Left lung (tissue), 10 donors: ENCODE data around the gene TROAP. TPM values are rescaled to one million over a fixed set of nuclear protein-coding genes. Genes with fewer than 3 reads are reported as not detected.
A peak's percentile ranks its signal among the peaks of the same experiment; 100 is the strongest.
"Not testable (repeated sequence)": the region's sequence is repeated elsewhere in the genome, so short reads cannot be mapped to it uniquely, and the experiment has no call there.

Experiments
- ATAC-seq: fragments of 200-7000 bp; cut with Tn5 transposase; one replicate; pipeline ENCODE4 v1.9.1; 2020; ENCODE audit warnings: moderate library complexity
- DNase-seq, 4 donors: peaks; one replicate each; pipeline ENCODE4 v3.0.0-alpha.2; 2013 to 2020
- H3K27ac ChIP-seq, 2 donors: fragments of 200-600 bp; sonication (generic) in 1 of 2; one replicate each; pipeline versions ENCODE4 v1.5.0 to v1.8.0; 2020 to 2021
- H3K27me3 ChIP-seq, 2 donors: fragments of 200-600 bp; sonication (generic) in 1 of 2; one replicate each; pipeline versions ENCODE4 v1.5.0 to v1.8.0; 2020 to 2021
- H3K36me3 ChIP-seq, 2 donors: fragments of 200-600 bp; sonication (generic) in 1 of 2; one replicate each; pipeline versions ENCODE4 v1.5.0 to v1.8.0; 2020 to 2021
- H3K4me1 ChIP-seq, 2 donors: fragments of 200-600 bp; one replicate each; pipeline ENCODE4 v1.8.0; 2021
- H3K4me3 ChIP-seq, 2 donors: fragments of 200-600 bp; sonication (generic) in 1 of 2; one replicate each; pipeline versions ENCODE4 v1.5.0 to v1.8.0; 2020 to 2021; ENCODE audit warnings: mild to moderate bottlenecking in 1 of 2
- H3K9me3 ChIP-seq, 2 donors: fragments of 200-600 bp; sonication (generic) in 1 of 2; one replicate each; pipeline versions ENCODE4 v1.5.0 to v1.8.0; 2020 to 2021
- intact Hi-C, 2 donors: fragments of 100-400 bp; cut with DNase I; formaldehyde crosslinking; loops; one replicate each; pipeline versions ENCODE4 v1.11.2 to v1.14.2; 2022
- polyA plus RNA-seq, 6 donors: library from polyadenylated mRNA; unstranded; fragments of 120-200 nt; gene quantifications; one replicate each; pipeline ENCODE4 v1.2.1, GENCODE V29; 2013; ENCODE audit not compliant: insufficient read length in 6 of 6
- total RNA-seq, 2 donors: library from RNA; stranded (reverse); fragmentation: NEBNext Ultra II Directional; extraction: Animal tissue kit (Norgen Biotek cat#: 25700); gene quantifications; one replicate each; pipeline ENCODE4 v1.2.1, GENCODE V29; 2021
- TF ChIP-seq, protein P1 (sequence below), 2 donors: fragments of 200-600 bp; sonication (generic) in 1 of 2; IDR thresholded peaks; one replicate each; pipeline versions ENCODE4 v1.5.0 to v1.8.0; 2021; ENCODE audit warnings: antibody characterized with exemption in 2 of 2
- donor health status: DM: no; HTN: yes; CAD: no.
- donor health status: DM: no; HTN: no; CAD: no.

Gene TROAP
- total and polyA plus RNA-seq, 8 donors = 2.4 to 43.2 (median 28.3) TPM

DNA sequence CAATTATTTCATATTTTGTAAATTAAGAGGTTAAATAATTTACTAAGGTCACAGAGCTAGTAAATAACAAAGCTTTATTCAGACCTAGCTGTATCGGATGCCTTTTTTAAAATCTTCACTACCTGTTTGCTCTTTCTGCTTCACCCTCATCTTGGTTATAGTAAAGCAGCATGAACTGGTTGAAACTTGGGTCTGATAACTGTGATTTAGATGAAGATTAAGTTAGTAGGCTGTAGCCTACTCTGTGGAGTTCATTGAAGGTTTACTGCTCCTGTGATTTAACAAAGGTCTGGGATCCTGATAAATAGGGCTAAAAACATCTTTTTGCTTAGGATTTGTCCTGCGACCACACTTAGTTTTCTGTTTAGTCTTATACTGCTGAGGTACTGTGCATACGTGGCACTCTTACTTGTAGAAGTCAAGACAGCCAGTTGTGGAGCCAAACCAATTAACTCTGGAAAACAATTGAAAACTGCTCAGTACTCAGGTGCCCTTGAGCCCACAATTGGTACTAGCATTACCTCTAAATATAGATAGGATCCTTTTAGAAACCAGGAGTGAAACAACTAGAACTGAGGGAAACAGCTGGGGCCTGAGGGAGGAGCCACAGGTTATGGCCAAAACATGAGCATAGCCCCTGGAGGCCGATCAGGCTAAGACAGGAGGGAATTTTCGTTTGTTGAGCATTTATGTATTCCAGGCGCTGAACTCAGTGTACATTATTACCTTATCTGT, 46.5 kb downstream of the TROAP start:
- TF ChIP-seq, protein P1, sequence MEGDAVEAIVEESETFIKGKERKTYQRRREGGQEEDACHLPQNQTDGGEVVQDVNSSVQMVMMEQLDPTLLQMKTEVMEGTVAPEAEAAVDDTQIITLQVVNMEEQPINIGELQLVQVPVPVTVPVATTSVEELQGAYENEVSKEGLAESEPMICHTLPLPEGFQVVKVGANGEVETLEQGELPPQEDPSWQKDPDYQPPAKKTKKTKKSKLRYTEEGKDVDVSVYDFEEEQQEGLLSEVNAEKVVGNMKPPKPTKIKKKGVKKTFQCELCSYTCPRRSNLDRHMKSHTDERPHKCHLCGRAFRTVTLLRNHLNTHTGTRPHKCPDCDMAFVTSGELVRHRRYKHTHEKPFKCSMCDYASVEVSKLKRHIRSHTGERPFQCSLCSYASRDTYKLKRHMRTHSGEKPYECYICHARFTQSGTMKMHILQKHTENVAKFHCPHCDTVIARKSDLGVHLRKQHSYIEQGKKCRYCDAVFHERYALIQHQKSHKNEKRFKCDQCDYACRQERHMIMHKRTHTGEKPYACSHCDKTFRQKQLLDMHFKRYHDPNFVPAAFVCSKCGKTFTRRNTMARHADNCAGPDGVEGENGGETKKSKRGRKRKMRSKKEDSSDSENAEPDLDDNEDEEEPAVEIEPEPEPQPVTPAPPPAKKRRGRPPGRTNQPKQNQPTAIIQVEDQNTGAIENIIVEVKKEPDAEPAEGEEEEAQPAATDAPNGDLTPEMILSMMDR (IDR thresholded peaks at IDR 0.05) = peak in 1 of 2 donors; percentile 30
- intact Hi-C loops = no loop called here
- Histone ChIP-seq H3K4me3 (no peak overlapping the region), H3K4me1 (peaks cover 7 to 25% of the 10 kb centered on the region in 2 donors), H3K9me3 (no peaks in the 10 kb centered on the region), H3K27ac (peak overlapping the region in 1 of 2 donors; percentile 44), H3K36me3 (no peaks in the 10 kb centered on the region), H3K27me3 (no peaks in the 10 kb centered on the region)
- ATAC-seq (no peak), DNase-seq (peak in 2 of 4 donors; percentile 15 to 52)

DNA sequence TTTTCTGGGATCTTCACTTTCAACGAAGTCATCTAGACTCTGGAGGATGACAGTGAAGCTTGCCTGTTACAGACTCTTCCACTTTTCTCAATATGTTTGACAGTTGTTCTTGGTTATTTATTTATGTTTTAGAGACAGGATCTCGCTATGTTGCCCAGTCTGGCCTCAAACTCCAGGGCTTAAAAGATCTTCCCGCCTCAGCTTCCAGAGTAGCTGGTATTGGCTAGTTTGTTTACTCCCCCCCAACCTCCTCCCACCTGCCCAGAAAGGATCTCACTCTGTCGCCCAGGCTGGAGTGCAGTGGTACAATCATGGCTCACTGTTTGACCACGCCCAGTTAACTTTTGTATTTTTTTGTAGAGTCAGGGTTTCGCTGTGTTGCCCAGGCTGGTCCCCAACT, 47.5 kb downstream of the TROAP start:
- ATAC-seq (no peak), DNase-seq (no peak)
- Histone ChIP-seq H3K4me1 (peaks cover 7 to 19% of the 10 kb centered on the region in 2 donors), H3K36me3 (no peaks in the 10 kb centered on the region), H3K27ac (no peak overlapping the region), H3K4me3 (no peak overlapping the region), H3K9me3 (no peaks in the 10 kb centered on the region), H3K27me3 (no peaks in the 10 kb centered on the region)
- TF ChIP-seq, protein P1 (IDR thresholded peaks at IDR 0.05) = no peak
- intact Hi-C loops = no loop called here

DNA sequence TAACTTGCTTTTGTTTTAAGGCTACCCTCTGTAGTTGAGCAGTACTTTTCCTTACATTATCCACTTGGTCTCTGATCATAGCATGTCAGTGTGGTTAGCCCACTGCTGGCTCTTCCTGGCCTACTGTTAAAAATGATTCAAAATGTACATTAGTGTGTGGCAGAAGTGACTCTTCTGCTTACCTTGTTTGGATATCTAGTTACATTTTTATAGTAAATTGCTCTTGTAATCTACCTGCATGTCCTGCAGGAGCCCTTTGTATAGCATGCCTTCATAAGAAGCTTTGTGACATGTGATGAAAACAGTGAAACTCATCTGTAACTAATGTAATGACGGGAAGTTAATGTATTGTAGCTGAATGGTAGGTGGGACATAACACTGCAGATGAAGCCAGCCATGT, 52.4 kb downstream of the TROAP start:
- no peak for DNase-seq
- Histone ChIP-seq H3K27me3 (no peaks in the 10 kb centered on the region), H3K4me1 (no peaks in the 10 kb centered on the region), H3K36me3 (no peaks in the 10 kb centered on the region), H3K9me3 (no peaks in the 10 kb centered on the region), H3K27ac (no peak overlapping the region), H3K4me3 (no peak overlapping the region)
- no peak for ATAC-seq
- intact Hi-C loops = no loop called here
- TF ChIP-seq, protein P1 (IDR thresholded peaks at IDR 0.05) = no peak

DNA sequence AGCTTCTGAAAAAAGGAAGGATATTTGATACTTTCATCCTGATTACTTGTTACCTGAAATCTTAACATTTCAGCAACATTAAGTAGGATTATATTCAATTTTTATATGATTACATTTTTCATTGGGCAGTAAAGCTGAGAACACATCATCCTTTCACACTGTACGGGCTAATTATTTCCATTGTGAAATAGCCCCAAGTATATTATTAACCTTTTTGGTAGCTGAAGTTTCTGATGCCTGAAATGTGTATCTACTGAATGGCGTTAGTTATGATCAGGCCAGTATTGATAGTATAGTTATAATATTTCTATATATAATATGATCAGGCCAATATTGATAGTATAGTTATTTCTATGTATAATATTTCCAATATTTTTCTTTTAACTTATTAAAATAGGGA, 54.3 kb downstream of the TROAP start:
- Histone ChIP-seq H3K9me3 (no peaks in the 10 kb centered on the region), H3K4me1 (peaks cover 0 to 6% of the 10 kb centered on the region in 2 donors), H3K36me3 (no peaks in the 10 kb centered on the region), H3K27me3 (no peaks in the 10 kb centered on the region), H3K27ac (no peak overlapping the region), H3K4me3 (no peak overlapping the region)
- TF ChIP-seq, protein P1 (IDR thresholded peaks at IDR 0.05) = no peak
- ATAC-seq (no peak), DNase-seq (no peak)
- intact Hi-C loops = no loop called here

DNA sequence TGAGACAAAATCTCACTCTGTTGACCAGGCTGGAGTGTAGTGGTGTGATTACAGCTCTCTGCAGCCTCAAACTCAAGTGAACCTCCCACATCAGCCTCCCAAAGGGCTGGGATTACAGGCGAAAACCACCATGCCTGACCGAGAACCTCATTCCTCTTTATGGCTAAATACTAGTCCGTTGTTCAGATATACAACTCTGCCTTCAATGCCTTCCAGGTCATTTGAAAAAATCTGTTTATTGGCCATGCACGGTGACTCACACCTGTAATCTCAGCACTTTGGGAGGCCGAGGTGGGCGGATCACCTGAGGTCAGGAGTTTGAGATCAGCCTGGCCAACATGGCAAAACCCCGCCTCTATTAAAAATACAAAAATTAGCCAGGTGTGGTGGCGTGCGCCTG, 57.1 kb downstream of the TROAP start:
- DNase-seq, intact Hi-C loops, H3K4me3 ChIP-seq, ATAC-seq, H3K27me3 ChIP-seq, H3K36me3 ChIP-seq, H3K27ac ChIP-seq, H3K9me3 ChIP-seq, H3K4me1 ChIP-seq: not testable (repeated sequence)

Other genes starting within 250 kb of the TROAP start
- 1 to 10 TPM; 2.0 to 2.9 TPM for gene DHH, start 228.5 kb upstream of the TROAP start, total RNA-seq
- gene DHH, start 228.5 kb upstream of the TROAP start, polyA plus RNA-seq = under 1 TPM; 0.29 to 0.84 (median 0.68) TPM
- gene LMBR1L, start 212.4 kb upstream of the TROAP start, total RNA-seq = 10 to 100 TPM; 39.9 to 42.8 TPM
- 100 to 1,000 TPM in 1 of 6 donors, 10 to 100 TPM in 5; 67.0 to 102 (median 93.5) TPM for gene LMBR1L, start 212.4 kb upstream of the TROAP start, polyA plus RNA-seq
- gene TUBA1B, start 191.9 kb upstream of the TROAP start, total RNA-seq = 1,000 to 10,000 TPM in 1 of 2 donors, 100 to 1,000 TPM in 1; 603 to 1,153 TPM
- gene TUBA1B, start 191.9 kb upstream of the TROAP start, polyA plus RNA-seq = 1,000 to 10,000 TPM in 2 of 6 donors, 100 to 1,000 TPM in 4; 914 to 1,514 (median 981) TPM
- 100 to 1,000 TPM; 205 to 235 TPM for gene TUBA1A, start 134.2 kb upstream of the TROAP start, total RNA-seq
- gene TUBA1A, start 134.2 kb upstream of the TROAP start, polyA plus RNA-seq = 100 to 1,000 TPM; 412 to 675 (median 534) TPM
- 100 to 1,000 TPM; 153 to 235 TPM for gene TUBA1C, start 58.2 kb upstream of the TROAP start, total RNA-seq
- gene TUBA1C, start 58.2 kb upstream of the TROAP start, polyA plus RNA-seq = 100 to 1,000 TPM; 112 to 180 (median 160) TPM
- under 1 TPM in 1 of 2 donors, not detected in 1; 0.26 TPM for gene PRPH, start 28.1 kb upstream of the TROAP start, total RNA-seq
- 1 to 10 TPM; 1.1 to 2.4 (median 1.9) TPM for gene PRPH, start 28.1 kb upstream of the TROAP start, polyA plus RNA-seq
- not detected for gene C1QL4, start 13.9 kb downstream of the TROAP start, total RNA-seq
- gene C1QL4, start 13.9 kb downstream of the TROAP start, polyA plus RNA-seq = under 1 TPM in 1 of 6 donors, not detected in 5; 0.07 TPM
- gene DNAJC22, start 23.6 kb downstream of the TROAP start, total RNA-seq = 1 to 10 TPM in 1 of 2 donors, under 1 TPM in 1; 0.21 to 2.7 TPM
- 1 to 10 TPM; 3.5 to 7.0 (median 6.5) TPM for gene DNAJC22, start 23.6 kb downstream of the TROAP start, polyA plus RNA-seq
- 10 to 100 TPM; 14.6 to 21.3 TPM for gene SPATS2, start 44.2 kb downstream of the TROAP start, total RNA-seq
- gene SPATS2, start 44.2 kb downstream of the TROAP start, polyA plus RNA-seq = 10 to 100 TPM; 61.7 to 77.0 (median 71.8) TPM
- gene KCNH3, start 215.8 kb downstream of the TROAP start, total RNA-seq = 1 to 10 TPM in 1 of 2 donors, under 1 TPM in 1; 0.15 to 2.4 TPM
- 1 to 10 TPM; 1.0 to 1.8 (median 1.5) TPM for gene KCNH3, start 215.8 kb downstream of the TROAP start, polyA plus RNA-seq
- gene MCRS1, start 244.9 kb downstream of the TROAP start, total RNA-seq = 10 to 100 TPM; 40.5 to 51.6 TPM
- 10 to 100 TPM; 46.4 to 65.2 (median 53.2) TPM for gene MCRS1, start 244.9 kb downstream of the TROAP start, polyA plus RNA-seq